Measurements from ENCODE around the gene CLEC4G.

The CLEC4G gene

DNA sequence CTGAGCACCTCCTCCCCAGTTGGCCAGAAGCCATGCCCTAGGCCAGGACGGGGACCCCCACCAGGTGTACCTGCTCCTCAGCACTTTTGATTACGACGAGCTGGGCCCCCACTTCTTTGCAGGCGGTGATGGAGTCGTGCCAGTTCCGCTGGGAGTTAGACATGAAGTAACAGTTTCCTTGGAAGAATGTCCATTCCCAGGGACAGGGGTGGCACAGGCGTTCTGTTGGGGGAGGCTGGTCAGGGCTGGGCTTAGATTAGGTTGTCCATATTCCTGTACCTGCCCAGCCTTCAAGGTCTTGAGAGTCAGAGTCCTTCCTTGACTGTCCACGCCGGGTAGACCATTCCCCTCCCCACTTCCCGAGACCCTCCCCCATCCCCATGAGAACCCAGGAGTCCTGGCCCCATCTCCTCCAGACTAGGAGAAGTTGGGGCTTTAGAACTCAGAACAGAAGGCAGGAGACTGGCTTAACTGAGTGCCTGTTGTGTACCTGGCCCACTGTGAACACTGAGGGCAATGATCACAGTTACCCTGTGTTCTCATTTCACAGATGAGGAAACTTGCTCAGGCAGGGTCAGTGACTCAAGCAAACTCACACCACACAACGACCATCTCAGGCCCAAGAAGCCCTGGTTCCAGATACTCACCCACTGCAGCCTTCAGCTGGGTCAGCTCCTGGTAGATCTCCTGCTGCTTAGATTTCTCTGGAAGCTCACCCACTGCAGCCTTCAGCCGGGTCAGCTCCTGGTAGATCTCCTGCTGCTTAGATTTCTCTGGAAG is 13.2 kb upstream of the CLEC4G start:
- Histone ChIP-seq H3K4me2 (ENCODE audit: low read depth, low read length, poor library complexity, severe bottlenecking) (no peak overlapping the region), H3K27me3 (ENCODE audit: insufficient read depth, low read length, poor library complexity, severe bottlenecking) (no peaks in the 10 kb centered on the region), H3K9me2 (replicated peaks; ENCODE audit: low read depth, low read length) (no peaks in the 10 kb centered on the region), H3K79me2 (ENCODE audit: insufficient read depth, low read length) (no peaks in the 10 kb centered on the region), H3K9ac (ENCODE audit: low read depth, low read length, poor library complexity, severe bottlenecking) (no peak overlapping the region), H3F3A (ENCODE audit: low read depth) (no peaks in the 10 kb centered on the region), H3K36me3 (ENCODE audit: insufficient read depth, low read length) (no peaks in the 10 kb centered on the region), H3K4me1 (ENCODE audit: insufficient read depth, low read length, poor library complexity, severe bottlenecking) (no peaks in the 10 kb centered on the region), H2AFZ (ENCODE audit: low read length) (no peak overlapping the region), H4K20me1 (ENCODE audit: insufficient read depth, low read length, poor library complexity, severe bottlenecking) (no peaks in the 10 kb centered on the region), H3K9me3 (ENCODE audit: insufficient read depth, low read depth, low read length) (no peaks in the 10 kb centered on the region), H3K4me3 (ENCODE audit: low read length, poor library complexity, severe bottlenecking) (no peak overlapping the region)
- TF ChIP-seq, protein P1, sequence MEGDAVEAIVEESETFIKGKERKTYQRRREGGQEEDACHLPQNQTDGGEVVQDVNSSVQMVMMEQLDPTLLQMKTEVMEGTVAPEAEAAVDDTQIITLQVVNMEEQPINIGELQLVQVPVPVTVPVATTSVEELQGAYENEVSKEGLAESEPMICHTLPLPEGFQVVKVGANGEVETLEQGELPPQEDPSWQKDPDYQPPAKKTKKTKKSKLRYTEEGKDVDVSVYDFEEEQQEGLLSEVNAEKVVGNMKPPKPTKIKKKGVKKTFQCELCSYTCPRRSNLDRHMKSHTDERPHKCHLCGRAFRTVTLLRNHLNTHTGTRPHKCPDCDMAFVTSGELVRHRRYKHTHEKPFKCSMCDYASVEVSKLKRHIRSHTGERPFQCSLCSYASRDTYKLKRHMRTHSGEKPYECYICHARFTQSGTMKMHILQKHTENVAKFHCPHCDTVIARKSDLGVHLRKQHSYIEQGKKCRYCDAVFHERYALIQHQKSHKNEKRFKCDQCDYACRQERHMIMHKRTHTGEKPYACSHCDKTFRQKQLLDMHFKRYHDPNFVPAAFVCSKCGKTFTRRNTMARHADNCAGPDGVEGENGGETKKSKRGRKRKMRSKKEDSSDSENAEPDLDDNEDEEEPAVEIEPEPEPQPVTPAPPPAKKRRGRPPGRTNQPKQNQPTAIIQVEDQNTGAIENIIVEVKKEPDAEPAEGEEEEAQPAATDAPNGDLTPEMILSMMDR (conservative IDR thresholded peaks at IDR 0.05; ENCODE audit: low read length), result no peak
- TF ChIP-seq EZH2phosphoT487 (IDR thresholded peaks at IDR 0.05; ENCODE audit: borderline replicate concordance), result no peak

DNA sequence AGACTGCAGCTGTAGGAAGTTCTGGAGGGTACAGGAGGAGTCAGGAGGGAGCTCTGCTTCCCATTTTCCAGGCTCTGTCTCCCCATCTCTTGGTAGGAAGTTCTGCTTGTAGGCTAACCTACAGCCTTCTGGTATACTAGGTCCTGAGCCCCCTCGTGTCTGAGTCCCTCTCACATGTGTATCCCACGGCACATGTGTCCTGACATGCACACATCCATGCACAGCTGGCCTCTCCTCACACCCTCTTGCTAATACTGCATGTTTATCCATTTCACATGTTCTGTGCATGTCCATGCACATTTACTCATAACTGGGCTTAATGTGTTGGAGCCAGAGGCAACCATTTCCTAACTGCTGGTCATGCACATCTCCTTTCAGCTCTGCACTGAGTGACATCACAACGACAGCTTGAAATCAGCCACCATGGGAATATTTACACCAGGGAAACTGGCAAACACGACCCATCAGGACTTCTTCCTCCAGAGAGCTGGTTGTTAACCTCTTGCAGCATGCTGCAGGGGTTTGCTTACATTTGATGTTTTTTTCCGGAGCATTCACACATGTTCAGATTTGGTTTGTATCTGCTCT is 12.4 kb upstream of the CLEC4G start:
- no peaks in the 10 kb centered on the region for H4K20me1 ChIP-seq (ENCODE audit: insufficient read depth, low read length, poor library complexity, severe bottlenecking)
- no peaks in the 10 kb centered on the region for H3K27me3 ChIP-seq (ENCODE audit: insufficient read depth, low read length, poor library complexity, severe bottlenecking)
- TF ChIP-seq, protein P1 (conservative IDR thresholded peaks at IDR 0.05; ENCODE audit: low read length), result no peak
- TF ChIP-seq EZH2phosphoT487 (IDR thresholded peaks at IDR 0.05; ENCODE audit: borderline replicate concordance), result no peak
- H3K4me1 ChIP-seq (ENCODE audit: insufficient read depth, low read length, poor library complexity, severe bottlenecking), result no peaks in the 10 kb centered on the region
- no peak overlapping the region for H3K4me2 ChIP-seq (ENCODE audit: low read depth, low read length, poor library complexity, severe bottlenecking)
- H3K79me2 ChIP-seq (ENCODE audit: insufficient read depth, low read length), result no peaks in the 10 kb centered on the region
- H2AFZ ChIP-seq (ENCODE audit: low read length), result no peak overlapping the region
- H3F3A ChIP-seq (ENCODE audit: low read depth), result no peaks in the 10 kb centered on the region
- no peak overlapping the region for H3K4me3 ChIP-seq (ENCODE audit: low read length, poor library complexity, severe bottlenecking)
- H3K9ac ChIP-seq (ENCODE audit: low read depth, low read length, poor library complexity, severe bottlenecking), result no peak overlapping the region
- H3K9me2 ChIP-seq (replicated peaks; ENCODE audit: low read depth, low read length), result no peaks in the 10 kb centered on the region
- no peaks in the 10 kb centered on the region for H3K9me3 ChIP-seq (ENCODE audit: insufficient read depth, low read depth, low read length)
- H3K36me3 ChIP-seq (ENCODE audit: insufficient read depth, low read length), result no peaks in the 10 kb centered on the region

DNA sequence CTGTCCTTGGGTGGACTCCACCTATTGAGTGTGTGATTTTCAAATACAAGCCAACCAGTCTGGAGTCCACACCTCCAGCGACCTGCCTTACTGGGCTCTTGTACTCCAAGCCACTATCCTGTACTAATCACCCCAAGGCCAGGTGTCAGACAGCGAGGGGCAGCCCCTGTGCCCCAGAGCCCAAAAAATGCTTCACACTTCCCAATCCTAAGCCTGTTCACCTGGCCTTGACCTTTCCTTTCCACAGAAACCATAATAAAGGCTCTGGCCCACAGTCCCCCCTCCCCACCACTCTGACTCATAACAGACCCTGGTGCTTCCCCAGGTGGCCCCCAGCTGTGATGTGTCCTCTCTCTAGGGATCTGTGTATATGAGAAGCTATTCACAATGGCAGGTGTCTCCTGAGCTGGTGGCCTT is 11.5 kb upstream of the CLEC4G start:
- TF ChIP-seq EZH2phosphoT487 (IDR thresholded peaks at IDR 0.05; ENCODE audit: borderline replicate concordance), result no peak
- no peak overlapping the region for H3K4me3 ChIP-seq (ENCODE audit: low read length, poor library complexity, severe bottlenecking)
- H3K27me3 ChIP-seq (ENCODE audit: insufficient read depth, low read length, poor library complexity, severe bottlenecking), result no peaks in the 10 kb centered on the region

More for the DNA sequence above, 11.5 kb upstream of the CLEC4G start:
- H3K9ac ChIP-seq (ENCODE audit: low read depth, low read length, poor library complexity, severe bottlenecking), result no peak overlapping the region
- no peak overlapping the region for H2AFZ ChIP-seq (ENCODE audit: low read length)
- H3K9me2 ChIP-seq (replicated peaks; ENCODE audit: low read depth, low read length), result no peaks in the 10 kb centered on the region
- no peaks in the 10 kb centered on the region for H3K4me1 ChIP-seq (ENCODE audit: insufficient read depth, low read length, poor library complexity, severe bottlenecking)
- H3F3A ChIP-seq (ENCODE audit: low read depth), result no peaks in the 10 kb centered on the region
- no peaks in the 10 kb centered on the region for H3K79me2 ChIP-seq (ENCODE audit: insufficient read depth, low read length)
- H4K20me1 ChIP-seq (ENCODE audit: insufficient read depth, low read length, poor library complexity, severe bottlenecking), result no peaks in the 10 kb centered on the region
- H3K9me3 ChIP-seq (ENCODE audit: insufficient read depth, low read depth, low read length), result no peaks in the 10 kb centered on the region
- H3K4me2 ChIP-seq (ENCODE audit: low read depth, low read length, poor library complexity, severe bottlenecking), result no peak overlapping the region
- H3K36me3 ChIP-seq (ENCODE audit: insufficient read depth, low read length), result no peaks in the 10 kb centered on the region
